Endothelial cell of umbilical vein (primary cell): ENCODE results near the gene SLC39A9. TPM values are rescaled to one million over a fixed set of nuclear protein-coding genes. Genes with fewer than 3 reads are reported as not detected.

ENCODE experiments used
- BruUV-seq: library from RNA; stranded (reverse); fragments of 400-500 nt; replicated peaks from 2 replicates; lab custom pipeline; 2021; lab: Mats Ljungman, UMichigan
- CTCF ChIA-PET: fragments of 300-600, 350-600 bp; sonication (Branson Sonifier 250); formaldehyde crosslinking; loops from one replicate; lab custom pipeline; 2021; ENCODE audit warnings: antibody characterized with exemption, inconsistent platforms; lab: Charles Lee
- POLR2A ChIA-PET: fragments of 300-600, 350-600 bp; sonication (Branson Sonifier 250); formaldehyde crosslinking; loops from one replicate; lab custom pipeline; 2021; ENCODE audit warnings: antibody characterized with exemption, inconsistent platforms; lab: Charles Lee
- DNase-seq: peaks from one replicate; pipeline ENCODE4 v3.0.0-alpha.2; 2011; ENCODE audit warnings: low read depth, low spot score
- FAIRE-seq: peaks from 2 replicates; lab custom pipeline; 2011; peaks lifted over from hg19 to GRCh38; lab: Jason Lieb, UNC
- H2AFZ ChIP-seq: 2 replicates; pipeline ENCODE4 v1.6.0; 2012; ENCODE audit warnings: low read depth, low read length, control low read depth, inconsistent platforms
- H3K27ac ChIP-seq: 2 replicates; pipeline ENCODE4 v1.5.1; 2011; ENCODE audit warnings: low read depth, mild to moderate bottlenecking, control low read depth, low read length, moderate library complexity; ENCODE audit not compliant: insufficient read depth
- H3K27me3 ChIP-seq, 2 experiments: 2 replicates each; pipeline versions ENCODE4 v1.6.0 to v1.6.1; 2011; ENCODE audit warnings: low read length in 2 of 2, mixed read lengths in 1 of 2; ENCODE audit not compliant: control insufficient read depth in 2 of 2, insufficient read depth in 2 of 2
- H3K36me3 ChIP-seq, 2 experiments: 2 replicates in 1 of 2; 3 replicates in 1 of 2; pipeline ENCODE4 v1.5.1; 2011; ENCODE audit warnings: low read length in 2 of 2, mild to moderate bottlenecking in 1 of 2, moderate library complexity in 1 of 2; ENCODE audit not compliant: control insufficient read depth in 2 of 2, insufficient read depth in 2 of 2; ENCODE audit errors: extremely low read depth in 1 of 2
- H3K4me1 ChIP-seq: 3 replicates; pipeline ENCODE4 v1.5.1; 2011; ENCODE audit warnings: mild to moderate bottlenecking, low read length; ENCODE audit not compliant: control insufficient read depth, insufficient read depth; ENCODE audit errors: extremely low read depth
- H3K4me2 ChIP-seq: 2 replicates; pipeline ENCODE4 v1.6.1; 2011; ENCODE audit warnings: low read length, control low read depth, mixed read lengths; ENCODE audit not compliant: insufficient read depth
- H3K4me3 ChIP-seq, 3 experiments: fragments of 200-600 bp in 1 of 3; sonication (generic), shearing (Covaris generic) in 1 of 3; replicated peaks in 1 of 3; 2 replicates each; pipeline ENCODE4 v1.5.1; 2011 to 2016; ENCODE audit warnings: control low read depth in 3 of 3, low read length in 3 of 3, mild to moderate bottlenecking in 2 of 3, inconsistent platforms in 1 of 3, low read depth in 1 of 3, moderate library complexity in 1 of 3; ENCODE audit not compliant: insufficient read depth in 1 of 3
- H3K79me2 ChIP-seq: 2 replicates; pipeline ENCODE4 v1.6.0; 2012; ENCODE audit warnings: low read length, inconsistent platforms; ENCODE audit not compliant: control insufficient read depth, insufficient read depth
- H3K9ac ChIP-seq: replicated peaks from 2 replicates; pipeline ENCODE3; 2011; ENCODE audit warnings: low read length, control low read depth; ENCODE audit not compliant: insufficient read depth; ENCODE audit errors: extremely low read depth
- H3K9me1 ChIP-seq: replicated peaks from 3 replicates; pipeline ENCODE4 v1.6.0; 2011; ENCODE audit warnings: mild to moderate bottlenecking, low read length; ENCODE audit not compliant: control insufficient read depth, insufficient read depth; ENCODE audit errors: extremely low read depth
- H3K9me3 ChIP-seq: replicated peaks from 2 replicates; pipeline ENCODE4 v1.5.1; 2012; ENCODE audit warnings: low read length, inconsistent platforms; ENCODE audit not compliant: control insufficient read depth, insufficient read depth
- H4K20me1 ChIP-seq: replicated peaks from 2 replicates; pipeline ENCODE3; 2011; ENCODE audit warnings: mild to moderate bottlenecking, low read length; ENCODE audit not compliant: control insufficient read depth, insufficient read depth; ENCODE audit errors: extremely low read depth
- EZH2 ChIP-seq: IDR thresholded peaks from 2 replicates; pipeline ENCODE4 v1.6.1; 2012; ENCODE audit warnings: borderline replicate concordance, low read depth, mild to moderate bottlenecking, moderate library complexity, low read length, inconsistent platforms; ENCODE audit not compliant: severe bottlenecking
- FOS ChIP-seq: IDR thresholded peaks from 2 replicates; pipeline ENCODE4 v1.6.1; 2011; ENCODE audit warnings: mild to moderate bottlenecking, low read length, moderate library complexity, borderline replicate concordance; ENCODE audit not compliant: insufficient read depth
- GATA2 ChIP-seq: IDR thresholded peaks from 2 replicates; pipeline ENCODE4 v1.7.0; 2011; ENCODE audit warnings: low read depth, mild to moderate bottlenecking, moderate library complexity, mixed read lengths, low read length; ENCODE audit not compliant: insufficient read length, insufficient read depth
- JUN ChIP-seq: IDR thresholded peaks from 2 replicates; pipeline ENCODE4 v1.6.1; 2011; ENCODE audit warnings: borderline replicate concordance, low read depth; ENCODE audit not compliant: insufficient read length, insufficient read depth
- MYC ChIP-seq: IDR thresholded peaks from one replicate; pipeline ENCODE4 v1.6.1; 2011; ENCODE audit warnings: mild to moderate bottlenecking, low read depth, low read length
- POLR2A ChIP-seq: IDR thresholded peaks from 2 replicates; pipeline ENCODE4 v1.6.1; 2012; ENCODE audit warnings: low read depth, mild to moderate bottlenecking, control low read depth, low read length
- POLR2AphosphoS5 ChIP-seq: IDR thresholded peaks from 2 replicates; pipeline ENCODE4 v1.6.1; 2012; ENCODE audit warnings: low read depth, mild to moderate bottlenecking, control low read depth, low read length, moderate library complexity; ENCODE audit not compliant: insufficient read depth
- dilution Hi-C: fragments of 300-500 bp; cut with MboI; formaldehyde crosslinking; loops from one replicate; pipeline ENCODE4 v1.15.0; 2019; ENCODE audit warnings: low sequenced_read_pairs; ENCODE audit not compliant: extremely low pct_ligation_motif_present
- intact Hi-C: fragments of 100-400 bp; cut with micrococcal nuclease; formaldehyde crosslinking; loops from one replicate; pipeline ENCODE4 v1.10.0; 2022
- polyA plus RNA-seq, 4 experiments: library from polyadenylated mRNA; depleted of rRNA in 3 of 4; stranded (reverse) in 3 of 4; unstranded in 1 of 4; fragments of >200 nt; gene quantifications; 2 replicates each; pipeline versions ENCODE4 v1.2.1 to v1.2.3, GENCODE V29; 2011 to 2012; ENCODE audit warnings: missing spikeins in 1 of 4
- total RNA-seq: library from RNA; stranded (reverse); gene quantifications from 2 replicates; pipeline ENCODE4 v1.2.3, GENCODE V29; 2021
- TF ChIP-seq, protein P1 (sequence below), 2 donors: IDR thresholded peaks; 1 replicate in 1 of 2; 2 replicates in 1 of 2; pipeline ENCODE4 v1.5.1; 2011; ENCODE audit warnings: low read length in 2 of 2, mild to moderate bottlenecking in 2 of 2, moderate library complexity in 2 of 2, control low read depth in 1 of 2, inconsistent platforms in 1 of 2, low read depth in 1 of 2; ENCODE audit not compliant: insufficient read depth in 1 of 2; ENCODE audit errors: extremely low read depth in 1 of 2
- TF ChIP-seq, protein P2 (sequence below): IDR thresholded peaks from 2 replicates; pipeline ENCODE4 v1.6.1; 2011; ENCODE audit not compliant: insufficient read depth, insufficient read length

Gene SLC39A9
- total and polyA plus RNA-seq, 2 donors (not counting 3 experiments of a cell fraction or from before 2014, with no cell fraction given), result 39.8 to 55.2 TPM

DNA sequence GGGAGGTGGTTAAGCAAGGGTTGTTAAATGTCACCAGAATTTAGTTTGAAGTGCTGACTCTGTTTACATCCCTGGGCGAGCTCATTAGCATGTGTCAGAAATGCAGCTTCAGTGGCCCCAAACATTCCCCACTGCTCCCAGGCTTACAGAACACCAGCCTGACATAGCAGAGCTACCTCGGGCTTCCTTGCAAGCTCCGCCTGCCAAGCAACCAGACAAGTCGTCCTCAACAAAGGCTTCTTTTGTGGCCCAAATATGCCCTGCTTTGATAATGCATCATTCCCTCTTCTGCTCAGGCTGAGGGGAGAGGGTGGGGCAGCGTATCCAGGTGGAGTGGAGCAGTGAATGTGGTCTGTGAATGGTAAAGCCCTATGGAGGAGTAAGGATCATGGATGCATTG, 28.4 kb upstream of the SLC39A9 start:
- ChIA-PET POLR2A (no interaction called here), CTCF (interaction anchor here (1.0 to 1.1 kb wide), 3 partner anchors 23 to 105 kb away, joined by 3 read pairs; no protein-coding TSS in a partner anchor)
- H3K27ac ChIP-seq, result no peak overlapping the region
- H3K4me1 ChIP-seq, result no peaks in the 10 kb centered on the region
- TF ChIP-seq, protein P1, sequence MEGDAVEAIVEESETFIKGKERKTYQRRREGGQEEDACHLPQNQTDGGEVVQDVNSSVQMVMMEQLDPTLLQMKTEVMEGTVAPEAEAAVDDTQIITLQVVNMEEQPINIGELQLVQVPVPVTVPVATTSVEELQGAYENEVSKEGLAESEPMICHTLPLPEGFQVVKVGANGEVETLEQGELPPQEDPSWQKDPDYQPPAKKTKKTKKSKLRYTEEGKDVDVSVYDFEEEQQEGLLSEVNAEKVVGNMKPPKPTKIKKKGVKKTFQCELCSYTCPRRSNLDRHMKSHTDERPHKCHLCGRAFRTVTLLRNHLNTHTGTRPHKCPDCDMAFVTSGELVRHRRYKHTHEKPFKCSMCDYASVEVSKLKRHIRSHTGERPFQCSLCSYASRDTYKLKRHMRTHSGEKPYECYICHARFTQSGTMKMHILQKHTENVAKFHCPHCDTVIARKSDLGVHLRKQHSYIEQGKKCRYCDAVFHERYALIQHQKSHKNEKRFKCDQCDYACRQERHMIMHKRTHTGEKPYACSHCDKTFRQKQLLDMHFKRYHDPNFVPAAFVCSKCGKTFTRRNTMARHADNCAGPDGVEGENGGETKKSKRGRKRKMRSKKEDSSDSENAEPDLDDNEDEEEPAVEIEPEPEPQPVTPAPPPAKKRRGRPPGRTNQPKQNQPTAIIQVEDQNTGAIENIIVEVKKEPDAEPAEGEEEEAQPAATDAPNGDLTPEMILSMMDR (IDR thresholded peaks at IDR 0.05; ENCODE audit: extremely low read depth in 1 of 2, insufficient read depth in 1 of 2, low read depth in 1 of 2, low read length in 2 of 2), result no peak
- no peak for TF ChIP-seq GATA2
- no peak for TF ChIP-seq MYC
- TF ChIP-seq POLR2AphosphoS5, result no peak
- no peak for TF ChIP-seq POLR2A
- TF ChIP-seq JUN, result no peak
- no peak for TF ChIP-seq EZH2
- TF ChIP-seq, protein P2, sequence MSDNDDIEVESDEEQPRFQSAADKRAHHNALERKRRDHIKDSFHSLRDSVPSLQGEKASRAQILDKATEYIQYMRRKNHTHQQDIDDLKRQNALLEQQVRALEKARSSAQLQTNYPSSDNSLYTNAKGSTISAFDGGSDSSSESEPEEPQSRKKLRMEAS, result no peak
- TF ChIP-seq FOS, result no peak
- dilution Hi-C loops (no loop called here), intact Hi-C loops (no loop called here)
- no peaks in the 10 kb centered on the region for H3K9me3 ChIP-seq
- FAIRE-seq (no peak), DNase-seq (no peak)
- BruUV-seq, result no TSS peak
- H4K20me1 ChIP-seq, result no peaks in the 10 kb centered on the region
- H2AFZ ChIP-seq, result no peak overlapping the region
- no peak overlapping the region for H3K4me2 ChIP-seq
- H3K9ac ChIP-seq, result no peak overlapping the region
- no peaks in the 10 kb centered on the region for H3K36me3 ChIP-seq
- H3K9me1 ChIP-seq, result no peaks in the 10 kb centered on the region
- H3K79me2 ChIP-seq, result no peaks in the 10 kb centered on the region
- no peaks in the 10 kb centered on the region for H3K27me3 ChIP-seq
- H3K4me3 ChIP-seq, result no peak overlapping the region
